ENCODE measurements around the gene HDAC7.

Gene HDAC7

DNA sequence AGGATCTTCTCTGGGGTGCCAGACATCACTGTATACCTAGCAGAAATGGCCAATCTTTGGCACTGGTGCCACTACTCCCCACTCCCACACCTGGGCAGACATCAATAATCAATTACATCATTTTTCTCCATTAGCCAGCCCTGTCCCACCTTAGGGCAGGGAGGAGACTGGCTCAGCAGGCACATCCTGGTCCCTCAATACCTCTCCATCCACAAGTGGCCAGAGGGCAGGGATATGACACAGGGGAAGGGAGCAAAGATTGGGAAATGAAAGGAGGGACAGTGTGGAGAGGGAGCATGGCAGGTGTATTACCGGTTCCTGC lies 71.2 kb downstream of the HDAC7 start:
- DNase-seq (ENCODE audit: low spot score) = no peak

DNA sequence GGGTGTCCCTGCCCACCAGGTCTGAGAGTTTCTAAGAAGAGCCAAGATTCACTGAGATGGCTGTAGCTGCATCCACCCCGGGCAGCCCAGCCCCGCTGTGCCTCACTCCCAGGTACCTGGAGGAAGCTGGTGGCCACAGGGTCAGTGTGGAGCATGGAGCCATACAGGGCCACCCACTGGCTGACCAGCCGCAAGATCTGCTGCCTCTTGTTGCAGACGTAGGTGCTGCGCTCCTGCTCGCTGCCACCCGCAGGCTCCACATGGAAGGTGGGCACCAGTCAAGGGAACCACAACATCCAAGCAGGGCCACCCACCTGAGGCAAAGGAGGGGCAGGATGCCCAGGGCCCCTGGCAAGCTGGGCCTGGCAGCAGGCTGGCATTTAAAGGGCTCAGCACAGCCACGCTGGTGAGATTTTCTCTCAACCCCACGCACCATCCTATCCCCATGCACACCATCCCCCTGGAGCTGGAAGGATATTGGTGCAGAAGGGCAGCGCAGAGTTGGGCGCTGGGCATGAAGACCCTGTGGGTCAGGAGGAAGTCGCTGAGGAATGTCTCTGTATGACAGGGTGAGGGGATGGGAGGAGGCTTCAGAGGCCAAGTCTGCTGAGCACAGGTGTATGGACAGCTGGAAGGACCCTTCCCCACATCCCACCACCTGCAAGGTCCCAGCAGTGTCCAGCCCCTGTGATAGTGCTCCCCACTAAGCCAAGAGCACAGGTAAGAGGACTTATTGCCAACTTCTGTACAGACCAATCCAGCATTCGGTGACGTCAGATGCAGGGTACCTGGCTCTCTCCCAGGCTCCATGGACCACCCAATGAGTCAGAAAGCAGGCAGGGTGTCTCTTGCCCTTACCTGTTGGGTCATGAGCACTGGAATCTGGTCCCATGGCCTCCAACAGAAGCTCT lies 71.9 kb downstream of the HDAC7 start:
- FAIRE-seq = peak; percentile 20
- no peak for DNase-seq (ENCODE audit: low spot score)

More for the DNA sequence above, 71.2 kb downstream of the HDAC7 start:
- no peak for FAIRE-seq

DNA sequence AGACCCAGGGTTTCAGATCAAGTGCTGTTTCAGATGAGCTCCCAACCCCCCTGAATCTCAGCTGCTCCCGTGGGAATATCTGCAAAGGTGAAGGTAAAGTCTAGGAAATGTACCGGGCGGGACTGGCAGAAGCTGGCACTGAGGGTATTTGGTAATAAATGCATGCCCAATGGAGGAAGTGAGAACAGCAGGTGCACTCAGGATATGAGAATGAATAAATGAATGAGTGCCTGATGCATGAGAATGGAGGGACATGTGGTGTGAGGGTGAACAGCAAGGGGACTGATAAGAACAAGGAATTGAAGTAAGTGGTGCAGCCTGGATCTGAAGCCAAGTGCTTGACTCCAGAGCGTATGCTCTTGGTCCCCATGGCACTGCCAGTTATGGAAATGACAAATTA lies 72.6 kb downstream of the HDAC7 start:
- DNase-seq (ENCODE audit: low spot score) (no peak), FAIRE-seq (no peak)

DNA sequence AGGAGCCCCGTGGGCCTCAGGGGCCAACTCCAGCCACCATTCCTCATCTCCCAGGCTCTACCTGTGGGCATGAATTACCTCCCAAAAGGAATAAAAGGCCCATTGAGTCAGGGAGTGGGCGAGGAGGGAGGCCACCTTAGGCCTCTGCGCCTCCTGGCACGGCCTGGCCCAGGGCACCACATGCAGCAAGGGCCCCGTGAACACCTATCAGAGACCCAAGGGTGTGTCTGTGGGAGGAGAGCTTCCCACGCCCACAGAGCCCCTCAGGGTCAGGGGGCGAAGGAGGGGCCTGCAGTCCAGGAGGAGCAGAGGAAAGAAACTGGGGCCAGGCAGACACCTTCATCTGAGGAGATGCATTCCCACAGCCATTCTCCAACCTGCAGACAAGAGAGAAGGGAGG lies 73.2 kb downstream of the HDAC7 start:
- FAIRE-seq = no peak
- no peak for DNase-seq (ENCODE audit: low spot score)

DNA sequence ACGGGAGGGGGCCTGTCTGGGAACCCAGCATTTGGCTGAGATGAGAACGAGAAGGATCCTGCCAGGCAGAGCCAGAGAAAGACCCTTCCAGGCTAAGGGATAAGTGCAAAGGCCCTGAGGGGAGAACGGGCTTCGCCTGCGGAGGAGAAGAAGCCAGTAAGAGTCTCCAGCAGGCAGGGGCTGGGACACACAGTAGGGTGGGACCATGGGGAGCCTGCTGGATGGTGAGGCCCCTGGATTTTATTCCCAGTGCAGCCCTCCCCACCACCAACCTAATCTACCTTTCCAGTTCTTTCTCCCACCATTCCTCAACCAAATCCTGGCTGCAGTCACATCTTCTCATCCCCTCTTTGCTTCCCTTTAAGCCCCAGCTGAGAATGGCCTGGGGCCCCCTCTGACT lies 73.6 kb downstream of the HDAC7 start:
- FAIRE-seq = no peak
- no peak for DNase-seq (ENCODE audit: low spot score)

DNA sequence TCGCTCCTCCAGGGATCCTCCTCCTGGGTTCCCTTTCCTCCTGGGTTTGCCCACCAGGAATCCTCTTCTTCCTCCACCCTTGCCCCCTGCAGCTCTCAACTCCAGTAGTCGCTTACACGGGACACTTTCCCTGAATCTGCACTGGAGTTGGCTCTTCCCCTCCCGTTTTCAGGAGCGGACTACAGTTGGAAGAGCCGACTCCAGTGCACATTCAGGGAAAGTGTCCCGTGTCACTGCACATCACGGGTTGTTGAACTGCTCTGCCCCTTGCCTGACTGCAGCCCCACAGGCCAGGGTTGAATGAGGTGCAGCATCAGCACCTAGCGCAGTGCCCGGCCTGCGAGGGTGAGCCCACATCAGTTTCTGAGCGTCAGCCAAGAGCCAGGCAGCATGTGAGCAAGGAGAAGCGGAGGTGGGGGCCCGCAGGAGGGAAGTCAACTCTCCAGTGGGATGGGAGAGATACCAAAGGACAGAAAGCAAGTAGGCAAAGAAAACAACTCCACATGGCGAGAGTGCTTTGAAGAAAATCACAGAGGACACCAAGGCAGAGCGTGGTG lies 74.1 kb downstream of the HDAC7 start:
- DNase-seq (ENCODE audit: low spot score) = no peak
- FAIRE-seq = no peak

DNA sequence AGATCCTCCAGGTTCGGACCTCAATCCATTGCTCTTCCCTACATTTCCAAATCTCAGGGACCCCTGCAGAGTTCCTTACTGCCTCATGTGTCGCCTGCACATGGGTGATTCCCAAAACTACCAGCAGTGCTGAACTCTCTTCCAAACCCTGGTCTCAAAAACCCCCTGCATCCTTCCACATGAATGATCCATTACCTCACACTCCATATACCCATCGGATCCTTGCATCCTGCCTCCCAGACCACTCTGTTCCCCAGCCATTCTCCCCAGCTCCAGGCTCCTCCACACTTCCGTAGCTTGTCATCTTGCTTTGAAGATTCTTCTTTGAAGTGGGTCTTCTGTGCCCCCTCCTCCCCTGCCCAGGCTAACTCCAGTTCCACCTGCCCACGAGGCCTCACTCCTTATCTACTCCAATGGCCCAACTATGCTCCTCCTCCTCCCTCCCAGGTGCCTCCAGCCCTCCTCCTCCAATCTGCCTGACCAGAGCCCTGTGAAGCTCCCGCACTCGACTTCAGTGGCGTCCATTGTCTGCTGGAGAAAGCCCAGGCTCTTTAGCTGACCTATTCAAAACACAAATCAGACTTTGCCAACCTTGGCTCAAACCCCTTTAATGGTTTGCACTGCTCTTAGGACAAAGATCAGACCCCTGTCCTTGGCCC lies 74.8 kb downstream of the HDAC7 start:
- FAIRE-seq = no peak
- no peak for DNase-seq (ENCODE audit: low spot score)

DNA sequence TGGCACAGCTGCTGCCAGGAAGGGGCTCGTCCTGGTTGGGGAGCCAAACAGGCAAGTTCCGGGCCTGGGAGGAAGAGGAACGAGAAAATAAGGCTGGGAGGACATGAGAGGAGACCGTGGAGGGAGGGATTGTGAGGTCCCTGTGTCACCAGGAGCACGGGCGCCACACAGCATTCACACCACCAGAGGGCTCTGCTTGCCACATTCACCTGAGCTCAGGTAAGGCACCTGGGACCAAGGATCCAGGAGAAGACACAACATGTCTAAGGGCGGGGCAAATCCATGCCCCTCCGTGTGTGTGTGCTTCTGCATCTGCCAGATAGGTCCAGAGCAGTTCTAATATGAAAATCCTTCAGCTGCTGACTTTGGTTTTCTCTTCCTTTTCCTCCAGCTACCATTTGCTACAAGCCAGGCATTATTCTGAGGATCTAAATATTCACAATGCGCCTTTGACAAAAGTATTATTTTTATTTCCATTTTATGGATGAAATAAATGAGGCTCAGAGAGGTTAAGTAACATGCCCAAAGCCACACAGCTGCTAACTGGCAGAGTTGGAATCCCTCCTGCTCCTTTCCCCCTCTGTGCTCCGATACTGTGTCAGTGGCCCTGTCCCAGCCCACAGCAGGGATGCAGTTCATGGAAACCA lies 75.6 kb downstream of the HDAC7 start:
- FAIRE-seq = no peak

DNA sequence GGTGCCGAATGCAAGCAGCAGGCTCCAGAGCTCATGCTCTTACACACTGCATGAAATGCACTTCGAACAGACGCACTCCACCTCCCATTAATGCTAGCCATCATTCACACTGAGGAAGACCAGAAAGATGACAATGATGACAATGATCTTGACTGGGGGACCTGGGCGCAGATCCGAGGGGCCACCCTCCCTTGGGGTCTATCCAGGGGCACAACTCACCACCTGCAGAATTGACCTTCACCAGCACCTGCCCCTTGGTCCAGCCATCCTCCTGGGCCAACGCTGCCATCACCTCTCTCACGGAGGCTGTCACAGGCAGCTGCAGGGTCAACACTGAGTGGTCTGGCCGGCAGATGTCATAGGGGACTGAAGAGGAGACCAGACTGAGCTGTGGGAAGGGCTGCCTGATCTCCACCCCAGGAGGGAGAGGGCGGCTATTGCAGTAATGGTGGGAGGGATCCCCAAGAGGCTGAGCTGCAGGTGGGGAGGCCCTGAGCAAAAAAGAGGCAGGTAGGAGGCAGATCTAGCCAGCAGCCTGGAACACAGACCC lies 76.3 kb downstream of the HDAC7 start:
- FAIRE-seq = no peak
- DNase-seq (ENCODE audit: low spot score) = no peak

More for the DNA sequence above, 75.6 kb downstream of the HDAC7 start:
- DNase-seq (ENCODE audit: low spot score) = peak; percentile 36

DNA sequence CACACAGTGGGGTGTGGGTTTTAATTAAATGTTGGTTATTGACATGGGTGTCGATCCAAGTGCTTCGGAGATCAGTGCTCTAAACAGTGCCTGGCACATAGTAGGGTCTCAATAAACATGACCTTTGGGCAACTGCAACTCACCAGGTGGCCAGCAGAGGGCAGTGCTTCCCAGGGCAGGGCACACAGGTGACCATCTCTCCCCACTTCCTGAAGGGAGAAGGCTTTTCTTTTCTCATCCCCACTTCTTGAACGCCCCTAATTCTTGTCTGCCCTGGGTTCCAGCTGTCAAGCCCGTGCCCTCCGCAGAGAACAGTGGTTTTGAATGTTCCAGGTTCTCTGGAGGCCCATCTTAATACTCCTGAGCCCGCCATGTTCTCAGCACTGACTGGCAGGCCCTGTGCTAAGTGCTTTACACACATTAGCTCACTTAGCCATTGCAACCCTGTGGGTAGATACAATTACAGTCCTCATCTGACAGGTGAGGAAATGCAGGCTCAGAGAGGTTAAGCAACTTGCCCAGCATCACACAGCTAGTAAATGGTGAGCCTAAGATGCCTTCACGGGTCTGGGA lies 77.4 kb downstream of the HDAC7 start:
- peak; percentile 83 for FAIRE-seq
- peak; percentile 62 for DNase-seq (ENCODE audit: low spot score)

DNA sequence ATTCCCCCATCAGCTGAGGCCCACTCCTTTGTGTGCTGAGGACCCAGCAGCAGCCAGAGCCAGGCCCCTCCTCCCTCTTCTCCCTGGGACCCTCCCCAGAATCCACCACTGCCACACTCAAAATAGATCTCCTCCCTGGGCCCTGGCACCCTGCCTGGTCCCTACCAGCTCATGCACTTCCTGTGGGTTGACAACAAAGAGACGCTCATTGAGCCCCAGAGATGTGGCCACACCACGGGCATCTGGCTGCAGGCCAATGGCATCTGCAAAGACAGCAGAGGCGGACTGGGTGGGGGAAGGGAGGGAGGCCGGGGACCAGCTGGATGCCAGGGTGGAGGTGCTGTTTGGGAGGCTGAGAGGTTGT lies 78.4 kb downstream of the HDAC7 start:
- FAIRE-seq (peak; percentile 27), DNase-seq (ENCODE audit: low spot score) (peak; percentile 87)

DNA sequence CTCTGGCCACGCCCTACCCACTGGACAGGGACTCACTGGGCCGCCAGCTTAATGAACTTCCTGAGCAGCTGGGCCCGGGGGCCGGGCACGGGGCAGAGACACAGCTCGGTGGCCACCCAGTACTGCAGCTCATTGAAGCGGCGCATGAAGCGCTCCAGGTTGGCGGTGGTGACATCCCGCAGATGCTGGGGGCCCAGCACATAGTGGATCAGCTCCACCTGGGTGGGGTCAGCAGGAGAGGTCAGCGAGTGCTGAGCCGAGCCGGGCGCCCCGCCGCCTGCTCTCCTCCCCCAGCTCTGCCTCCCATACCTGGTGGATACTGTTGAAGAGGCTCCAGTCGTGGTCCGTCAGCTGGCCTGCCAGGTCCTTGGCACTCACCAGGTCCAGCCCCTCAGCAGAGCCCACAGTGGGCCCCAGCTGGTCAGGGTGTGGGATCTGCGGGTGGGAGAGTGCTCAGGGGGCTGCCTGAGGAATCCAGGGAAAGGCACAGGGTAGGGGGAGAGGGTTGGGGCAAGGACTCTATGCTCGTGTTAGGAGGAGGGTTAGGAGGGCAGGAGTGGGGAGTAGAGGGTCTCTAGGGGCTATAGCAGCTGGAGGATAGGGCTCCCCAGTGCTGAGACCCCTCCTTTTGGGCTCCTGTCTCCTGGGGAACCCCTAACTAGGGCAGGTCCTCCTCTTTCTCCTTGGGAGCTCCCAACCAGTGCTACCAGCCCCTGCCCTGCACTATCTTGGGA lies 78.9 kb downstream of the HDAC7 start:
- FAIRE-seq (no peak), DNase-seq (ENCODE audit: low spot score) (no peak)

DNA sequence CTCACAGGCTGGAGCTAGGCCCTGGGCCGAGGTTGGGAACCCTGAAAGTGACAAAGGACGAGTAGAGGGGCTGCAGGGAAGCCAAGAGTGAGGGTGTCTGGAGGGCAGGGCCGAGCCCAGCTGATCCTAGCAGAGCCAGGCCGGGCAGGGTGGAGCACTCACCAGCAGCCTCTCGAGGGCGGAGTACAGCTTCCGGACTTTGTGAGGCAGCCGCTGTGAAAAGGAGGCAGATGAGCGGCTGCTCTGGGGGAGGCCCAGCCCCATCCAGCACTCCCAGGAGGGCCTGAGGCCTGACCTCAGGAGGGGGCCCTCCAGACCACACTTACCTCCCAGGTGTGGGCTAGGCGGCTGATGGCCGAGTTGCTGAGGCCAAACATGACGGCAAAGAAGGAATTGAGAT lies 79.7 kb downstream of the HDAC7 start:
- FAIRE-seq = no peak

DNA sequence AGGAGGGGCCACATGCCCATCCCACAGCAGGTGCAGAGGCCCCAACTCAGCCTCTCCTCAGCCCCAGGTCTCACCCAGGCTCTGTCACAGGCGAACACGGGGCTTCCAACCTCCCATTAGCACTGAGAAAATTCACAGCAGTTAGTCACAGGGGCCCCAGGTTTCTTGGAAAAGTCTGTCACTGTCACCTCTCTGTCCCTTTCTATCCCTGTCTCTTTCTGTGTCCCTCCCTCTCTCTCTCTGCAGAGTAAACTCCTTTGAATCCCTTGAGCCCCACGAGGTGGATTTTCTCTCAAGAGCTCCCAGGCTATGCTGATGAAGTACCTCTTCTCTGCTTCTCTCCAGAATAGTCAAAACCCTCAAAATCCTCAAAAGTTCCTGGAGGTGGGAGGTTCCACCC lies 80.4 kb downstream of the HDAC7 start:
- FAIRE-seq (no peak), DNase-seq (ENCODE audit: low spot score) (no peak)

More for the DNA sequence above, 79.7 kb downstream of the HDAC7 start:
- DNase-seq (ENCODE audit: low spot score) = no peak

DNA sequence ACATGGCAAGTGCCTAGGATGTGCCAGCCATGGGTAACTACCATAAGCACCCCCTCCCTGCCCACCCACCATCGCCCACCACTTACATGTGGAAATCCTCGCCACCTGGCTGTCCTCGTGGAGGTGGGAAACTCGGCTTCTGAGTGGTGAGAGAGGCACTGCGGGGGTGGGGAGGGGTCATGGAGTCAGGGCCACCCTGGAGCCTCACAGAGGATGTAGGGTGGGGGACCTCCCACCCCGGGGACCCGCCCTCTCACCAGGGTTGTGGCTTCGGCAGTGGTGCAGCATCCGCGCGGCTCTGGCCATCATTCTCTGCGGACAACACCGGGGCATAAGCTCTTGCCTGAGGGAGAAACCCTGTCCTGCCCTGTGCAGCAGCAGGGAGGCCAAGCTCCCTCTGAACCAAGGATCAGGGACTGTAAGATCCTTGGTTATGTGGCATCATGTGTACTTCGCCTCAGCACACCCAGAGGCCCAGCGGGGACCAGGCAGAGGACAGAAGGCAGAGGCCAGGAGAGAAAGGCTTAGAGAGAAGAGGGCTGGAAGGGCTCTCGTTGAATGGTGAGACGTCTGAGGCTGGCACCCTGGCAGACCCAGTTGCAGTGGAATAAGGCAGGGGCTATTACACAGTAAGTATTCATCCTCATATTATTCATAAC lies 81.6 kb downstream of the HDAC7 start:
- no peak for DNase-seq (ENCODE audit: low spot score)
- FAIRE-seq = no peak

DNA sequence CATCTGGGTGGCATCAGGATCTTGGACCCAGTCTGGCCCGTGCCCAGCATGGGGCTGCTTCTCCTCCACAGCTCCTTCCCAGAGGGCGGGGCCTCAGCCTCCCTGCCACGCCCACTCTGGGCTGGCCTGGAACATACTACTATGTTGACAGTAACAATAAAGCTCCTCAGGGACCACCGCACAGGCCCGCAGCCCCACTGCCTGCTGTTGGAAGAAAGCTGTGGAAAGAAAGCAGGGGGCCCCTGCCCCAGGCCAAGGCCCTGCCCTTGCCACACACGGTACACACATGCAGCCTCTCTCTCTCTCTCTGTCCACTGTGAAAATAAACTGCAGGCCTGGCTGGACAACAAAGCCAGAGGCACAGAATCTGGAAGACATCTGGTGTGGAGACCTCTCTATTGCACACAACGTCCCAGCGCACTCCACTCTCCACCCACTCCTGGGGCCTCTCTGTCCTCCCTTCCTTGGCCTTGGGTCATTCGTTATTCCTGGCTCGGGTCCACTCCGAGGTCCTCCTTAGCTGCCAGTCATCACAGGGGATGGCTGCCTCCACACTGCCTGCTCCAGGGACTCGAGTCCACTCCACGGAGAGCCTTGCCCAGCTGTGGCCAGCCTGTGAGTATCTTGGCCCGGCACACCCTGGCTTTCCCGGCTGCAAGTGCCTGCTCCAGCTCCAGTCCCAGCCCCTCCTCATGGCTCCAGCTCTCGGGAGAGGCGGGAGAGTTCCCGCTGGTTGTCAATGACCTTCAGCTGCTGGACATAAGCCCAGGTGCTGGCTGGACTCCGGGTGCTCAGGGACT lies 82.6 kb downstream of the HDAC7 start:
- DNase-seq (ENCODE audit: low spot score) (no peak), FAIRE-seq (no peak)

DNA sequence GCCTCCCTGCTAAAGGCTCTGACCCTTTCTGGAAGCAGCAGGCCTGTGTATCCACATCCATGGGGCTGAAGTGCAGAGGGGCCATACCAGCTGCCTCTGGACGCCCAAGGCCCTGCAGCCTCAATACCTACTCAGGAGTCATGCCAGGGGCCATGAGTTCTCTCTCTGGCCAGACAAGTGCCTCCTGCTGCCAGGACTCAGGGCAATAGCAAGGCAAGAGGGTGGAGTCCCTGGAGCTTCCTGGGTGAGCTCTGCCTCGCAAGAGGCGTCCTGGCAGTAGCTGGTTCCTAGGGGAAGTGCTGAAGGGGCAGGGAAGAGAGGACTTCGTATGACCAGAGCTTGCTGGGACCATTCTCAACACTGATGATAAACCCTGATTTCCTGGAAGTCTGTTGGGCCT lies 83.5 kb downstream of the HDAC7 start:
- DNase-seq (ENCODE audit: low spot score) = no peak
- FAIRE-seq = no peak

DNA sequence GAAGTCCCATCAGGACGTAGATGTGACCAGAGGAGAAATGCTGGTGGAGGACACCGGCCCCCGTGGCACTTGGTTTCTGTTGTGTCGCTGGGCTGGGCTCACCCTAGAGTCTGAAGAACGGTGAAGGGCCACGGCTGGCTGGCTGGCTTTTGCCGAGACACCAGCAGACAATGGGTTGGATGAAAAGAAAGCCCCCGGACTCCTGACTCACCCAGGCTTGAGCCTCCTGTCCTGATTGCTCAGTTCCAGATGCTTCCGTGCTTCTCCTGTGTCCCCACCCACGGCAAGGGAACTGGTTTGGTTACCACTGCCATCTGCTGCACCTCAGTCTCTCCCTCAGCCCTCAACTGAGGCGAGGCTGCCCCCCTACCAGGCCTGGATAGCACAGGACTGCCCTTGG lies 84.1 kb downstream of the HDAC7 start:
- FAIRE-seq = no peak
- DNase-seq (ENCODE audit: low spot score) = no peak

DNA sequence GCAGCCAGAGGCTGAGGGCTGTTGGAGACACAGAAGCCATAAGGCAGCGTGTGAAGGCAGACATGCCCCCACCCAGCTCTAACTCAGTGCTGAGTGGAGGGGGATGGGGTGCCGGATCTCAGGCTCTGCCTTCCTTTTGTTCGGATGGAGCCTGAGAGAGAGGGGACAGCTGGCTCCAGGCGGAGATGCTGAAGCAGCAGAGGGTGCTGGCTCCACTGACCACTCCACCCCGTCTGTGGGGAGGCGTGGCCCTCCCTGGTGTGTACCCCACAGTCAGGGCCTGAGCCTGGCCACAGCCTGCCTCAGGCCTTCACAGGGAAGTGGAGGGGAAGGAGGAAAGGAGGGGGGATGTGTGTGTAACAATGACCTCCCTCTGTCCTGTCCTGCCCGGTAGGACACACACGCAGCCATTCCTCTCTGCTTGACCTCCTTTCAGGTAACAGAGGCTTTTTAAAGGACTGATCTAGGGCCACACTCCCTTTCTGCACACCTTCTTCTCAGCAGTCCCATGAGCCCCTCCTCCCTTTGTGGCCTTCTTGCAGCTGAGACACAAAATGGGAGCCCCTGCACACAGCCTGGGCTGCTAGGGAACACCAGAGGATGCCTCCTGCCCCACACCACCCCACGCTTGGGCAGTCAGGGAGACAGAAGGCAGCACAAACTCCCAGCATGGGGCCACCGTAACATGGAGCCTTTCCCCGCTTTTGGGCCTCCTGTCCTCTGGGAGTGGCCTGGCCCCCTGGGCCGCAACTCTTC lies 84.8 kb downstream of the HDAC7 start:
- DNase-seq (ENCODE audit: low spot score) (no peak), FAIRE-seq (no peak)

Measured in urothelium cell line (cell line).